GM21737 (cell line): Measurements from ENCODE around the gene DNAJB6.
"Not testable (repeated sequence)": the region's sequence is repeated elsewhere in the genome, so short reads cannot be mapped to it uniquely, and the experiment has no call there.

ENCODE experiments used
- ATAC-seq: cut with Tn5 transposase; IDR thresholded peaks from one replicate; pipeline ENCODE4 v1.9.1; 2021; ENCODE audit warnings: mild to moderate bottlenecking, moderate library complexity; ENCODE audit not compliant: unreplicated experiment

Gene DNAJB6

DNA sequence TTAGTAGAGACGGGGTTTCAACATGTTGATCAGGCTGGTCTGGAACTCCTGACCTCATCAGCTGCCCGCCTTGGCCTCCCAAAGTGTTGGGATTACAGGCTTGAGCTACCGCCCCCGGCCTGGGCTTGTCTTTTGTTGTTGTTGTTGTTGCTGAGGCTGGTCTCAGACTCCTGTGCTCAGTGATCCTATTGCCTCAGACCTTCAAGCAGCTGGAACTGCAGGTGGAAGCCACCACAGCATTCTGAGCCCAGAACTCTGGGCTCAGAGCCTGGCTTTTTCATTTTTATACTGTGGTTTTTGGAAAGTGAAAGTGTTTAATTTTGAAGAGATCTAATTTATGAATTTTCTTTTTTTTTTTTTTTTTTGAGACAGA is 16.2 kb upstream of the DNAJB6 start:
- ATAC-seq = no peak

- ATAC-seq = no peak
Observed at GRCh38 chr7:157323401-157323800, 13.4 kb upstream of the DNAJB6 start.

GRCh38 chr7:157329447-157329846 is 7.4 kb upstream of the DNAJB6 start:
- ATAC-seq = no peak

GRCh38 chr7:157330567-157330966 is 6.2 kb upstream of the DNAJB6 start:
- not testable (repeated sequence) for ATAC-seq

DNA sequence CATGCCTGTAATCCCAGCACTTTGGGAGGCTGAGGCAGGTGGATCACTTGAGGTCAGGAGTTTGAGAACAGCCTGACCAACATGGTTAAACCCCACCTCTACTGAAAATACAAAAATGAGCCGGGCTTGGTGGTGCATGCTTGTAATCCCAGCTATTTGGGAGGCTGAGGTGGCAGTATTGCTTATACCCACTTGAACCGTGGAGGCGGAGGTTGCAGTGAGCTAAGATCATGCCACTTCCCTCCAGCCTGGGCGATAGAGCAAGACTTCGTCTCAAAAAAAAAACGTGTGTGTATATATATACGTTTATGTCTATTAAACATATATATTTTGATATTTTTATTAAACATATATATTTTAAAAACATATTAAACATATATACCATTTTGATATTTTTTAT is 5.8 kb upstream of the DNAJB6 start:
- ATAC-seq = not testable (repeated sequence)

GRCh38 chr7:157335236-157335635 is 1.6 kb upstream of the DNAJB6 start:
- ATAC-seq = no peak

GRCh38 chr7:157335991-157336382 is 817 bp upstream of the DNAJB6 start:
- ATAC-seq = no peak

GRCh38 chr7:157337316-157338149 is 729 bp downstream of the DNAJB6 start:
- peak; percentile 44 for ATAC-seq

DNA sequence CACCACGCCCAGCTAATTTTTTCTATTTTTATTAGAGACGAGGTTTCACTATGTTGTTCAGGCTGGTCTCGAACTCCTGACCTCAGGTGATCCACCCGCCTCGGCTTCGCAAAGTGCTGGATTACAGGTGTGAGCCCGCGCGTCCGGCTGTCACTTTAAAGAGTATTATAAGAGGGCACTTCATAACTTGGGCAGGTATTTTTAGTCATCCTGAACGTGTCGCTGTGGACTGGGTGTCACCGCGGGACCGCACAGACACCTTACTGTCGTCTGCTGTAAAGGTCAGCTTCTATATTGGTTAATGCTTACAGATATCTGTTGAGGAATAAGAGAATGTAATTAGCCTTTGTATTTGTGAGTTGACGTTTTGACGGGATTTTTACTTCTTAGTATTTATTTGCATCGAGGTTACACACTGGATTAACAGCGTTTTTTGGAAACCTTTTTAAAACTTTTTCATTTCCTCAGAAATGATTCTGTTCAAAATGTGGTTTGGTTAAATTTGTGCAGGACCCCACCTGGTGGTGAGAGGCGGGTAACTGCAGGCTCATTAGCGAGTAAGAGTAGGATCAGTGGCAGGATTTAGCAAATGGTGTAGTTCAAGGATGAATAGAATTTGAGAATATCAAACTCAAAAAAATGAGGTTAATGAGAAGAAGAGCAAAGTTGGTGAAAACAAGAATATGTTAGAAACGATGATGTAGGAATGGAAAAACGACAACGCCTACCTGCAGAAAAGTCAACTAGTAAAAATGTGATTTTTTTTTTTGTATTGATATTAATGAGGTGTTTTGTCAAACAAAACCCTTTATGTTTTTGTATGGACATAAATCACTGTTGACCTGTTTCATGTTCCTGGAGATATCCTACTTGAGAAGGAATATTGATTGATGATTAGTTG is 3.2 kb downstream of the DNAJB6 start:
- ATAC-seq = peak; percentile 20

DNA sequence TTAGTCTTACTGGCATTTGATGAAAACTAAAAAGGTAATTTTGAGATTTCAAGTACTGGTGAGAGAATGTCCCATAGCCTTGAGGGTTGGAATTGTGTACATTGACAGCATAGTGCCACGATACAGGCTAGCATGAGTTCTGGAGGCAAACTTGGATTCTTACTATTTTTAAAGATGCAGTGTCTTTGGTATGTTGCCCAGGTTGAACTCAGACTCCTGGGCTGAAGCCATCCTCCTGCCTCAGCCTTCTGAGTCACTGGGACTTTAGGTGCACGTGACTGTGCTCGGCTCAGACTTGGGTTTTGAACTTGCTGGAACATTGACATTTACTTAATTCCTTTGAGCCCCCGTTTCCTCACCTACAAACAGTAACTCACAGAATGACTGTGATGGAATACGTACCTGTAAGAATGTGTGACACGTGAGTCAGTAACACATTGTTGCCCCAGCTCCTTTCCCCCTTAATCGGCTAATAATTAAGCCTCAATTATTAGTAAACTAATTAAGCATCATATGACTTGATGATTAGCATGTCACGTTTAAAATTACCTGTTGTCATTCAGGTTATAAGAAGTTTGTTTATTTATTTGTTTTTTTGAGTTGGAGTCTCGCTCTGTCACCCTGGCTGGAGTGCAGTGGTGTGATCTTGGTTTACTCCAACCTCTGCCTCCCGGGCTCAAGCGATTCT is 10.6 kb downstream of the DNAJB6 start:
- no peak for ATAC-seq

GRCh38 chr7:157348548-157348947 is 11.7 kb downstream of the DNAJB6 start:
- ATAC-seq = no peak

- no peak for ATAC-seq
Observed at GRCh38 chr7:157352516-157352915, 15.7 kb downstream of the DNAJB6 start.

- no peak for ATAC-seq
Observed at GRCh38 chr7:157355784-157356511, 19.1 kb downstream of the DNAJB6 start.

DNA sequence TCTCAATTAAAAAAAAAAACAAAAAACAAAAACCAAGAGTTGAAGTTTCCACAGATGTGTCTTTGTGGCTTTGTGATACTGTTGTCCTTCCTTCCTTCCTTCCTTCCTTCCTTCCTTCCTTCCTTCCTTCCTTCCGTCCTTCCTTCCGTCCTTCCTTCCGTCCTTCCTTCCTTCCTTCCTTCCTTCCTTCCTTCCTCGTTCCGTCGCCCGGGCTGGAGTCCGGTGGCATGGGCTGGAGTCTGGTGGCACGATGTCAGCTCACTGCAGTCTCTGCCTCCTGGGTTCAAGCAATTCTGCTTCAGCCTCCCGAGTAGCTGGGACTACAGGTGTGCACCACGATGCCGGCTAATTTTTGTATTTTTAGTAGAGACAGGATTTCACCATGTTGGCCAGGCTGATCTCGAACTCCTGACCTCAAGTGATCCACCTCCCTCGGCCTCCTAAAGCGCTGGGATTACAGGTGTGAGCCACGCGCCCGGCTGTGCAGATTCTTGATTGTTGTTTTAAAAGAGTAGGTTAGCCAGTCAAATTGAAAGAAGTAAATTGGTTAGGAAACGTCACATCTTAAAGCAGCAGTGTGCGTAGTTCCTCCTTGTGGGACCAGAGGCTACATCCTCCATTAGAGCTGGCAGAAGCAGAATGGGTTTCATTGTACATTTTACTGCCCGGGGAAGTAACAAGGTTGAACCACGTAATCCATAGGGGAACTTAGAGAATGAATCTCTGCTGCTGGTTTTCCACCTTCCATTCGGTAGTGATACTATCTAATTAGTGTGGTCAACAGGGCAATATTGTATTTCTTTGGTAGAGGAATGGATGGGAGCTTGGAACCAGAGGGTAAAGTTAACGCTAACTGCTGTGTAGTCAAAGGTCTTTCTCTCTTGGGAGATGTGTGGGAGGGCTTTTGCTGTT is 20.6 kb downstream of the DNAJB6 start:
- ATAC-seq = no peak

- no peak for ATAC-seq
Observed at GRCh38 chr7:157358041-157358752, 21.4 kb downstream of the DNAJB6 start.

GRCh38 chr7:157358753-157359096 is 21.9 kb downstream of the DNAJB6 start:
- ATAC-seq = no peak

GRCh38 chr7:157359581-157359980 is 22.8 kb downstream of the DNAJB6 start:
- ATAC-seq = no peak

DNA sequence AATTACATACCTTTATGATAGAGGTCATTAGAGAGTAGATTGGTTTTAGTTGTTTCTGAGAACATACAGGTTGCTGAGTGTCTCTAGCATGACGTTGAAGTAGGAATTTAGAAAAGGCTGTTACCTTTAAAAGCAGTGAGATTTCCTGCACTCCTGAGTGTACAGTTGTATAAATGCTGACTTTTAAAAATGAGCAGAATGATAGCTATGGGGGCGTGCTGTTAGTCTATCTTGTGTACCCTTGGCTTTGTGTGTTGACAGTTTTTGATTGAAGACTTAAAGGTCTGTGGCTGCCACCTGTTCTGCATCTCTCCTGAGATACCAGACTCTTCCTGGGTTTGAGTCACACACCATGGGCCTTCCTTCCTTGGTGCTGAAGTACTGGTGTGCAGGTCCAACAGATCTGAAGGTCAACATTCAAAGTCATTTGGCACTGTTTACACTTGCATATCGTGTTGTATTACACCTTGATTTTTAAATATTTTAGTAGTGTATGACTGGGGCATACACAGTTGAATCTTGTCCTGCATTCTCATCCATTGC is 23.8 kb downstream of the DNAJB6 start:
- no peak for ATAC-seq

- no peak for ATAC-seq
Observed at GRCh38 chr7:157361537-157361936, 24.7 kb downstream of the DNAJB6 start.
